Embryonic facial prominence (tissue), 1 donor: ENCODE results near the gene ENPP1.

Source experiments
- DNase-seq: peaks from one replicate; pipeline ENCODE4 v3.0.0-alpha.2; 2016; ENCODE audit errors: extremely low spot score

Gene ENPP1

DNA sequence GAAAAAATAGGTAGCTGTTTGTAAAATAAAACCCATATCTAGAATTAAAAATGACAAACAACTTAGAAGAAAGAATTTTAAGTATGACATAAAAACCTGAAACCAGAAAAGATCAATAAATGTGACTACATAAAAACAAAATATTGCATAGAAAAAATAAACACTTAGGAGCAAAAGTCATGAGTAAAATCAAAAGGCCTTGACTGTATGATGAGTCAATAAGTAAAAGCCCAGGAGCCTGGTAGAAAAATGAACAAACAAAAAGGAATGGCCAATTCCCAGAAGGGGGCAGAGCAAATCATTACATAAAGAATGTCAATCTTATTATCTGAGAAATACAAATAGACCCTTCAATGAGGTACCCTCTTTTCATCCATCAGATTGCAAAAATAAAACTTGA lies 20.7 kb upstream of the ENPP1 start:
- DNase-seq: no peak

DNA sequence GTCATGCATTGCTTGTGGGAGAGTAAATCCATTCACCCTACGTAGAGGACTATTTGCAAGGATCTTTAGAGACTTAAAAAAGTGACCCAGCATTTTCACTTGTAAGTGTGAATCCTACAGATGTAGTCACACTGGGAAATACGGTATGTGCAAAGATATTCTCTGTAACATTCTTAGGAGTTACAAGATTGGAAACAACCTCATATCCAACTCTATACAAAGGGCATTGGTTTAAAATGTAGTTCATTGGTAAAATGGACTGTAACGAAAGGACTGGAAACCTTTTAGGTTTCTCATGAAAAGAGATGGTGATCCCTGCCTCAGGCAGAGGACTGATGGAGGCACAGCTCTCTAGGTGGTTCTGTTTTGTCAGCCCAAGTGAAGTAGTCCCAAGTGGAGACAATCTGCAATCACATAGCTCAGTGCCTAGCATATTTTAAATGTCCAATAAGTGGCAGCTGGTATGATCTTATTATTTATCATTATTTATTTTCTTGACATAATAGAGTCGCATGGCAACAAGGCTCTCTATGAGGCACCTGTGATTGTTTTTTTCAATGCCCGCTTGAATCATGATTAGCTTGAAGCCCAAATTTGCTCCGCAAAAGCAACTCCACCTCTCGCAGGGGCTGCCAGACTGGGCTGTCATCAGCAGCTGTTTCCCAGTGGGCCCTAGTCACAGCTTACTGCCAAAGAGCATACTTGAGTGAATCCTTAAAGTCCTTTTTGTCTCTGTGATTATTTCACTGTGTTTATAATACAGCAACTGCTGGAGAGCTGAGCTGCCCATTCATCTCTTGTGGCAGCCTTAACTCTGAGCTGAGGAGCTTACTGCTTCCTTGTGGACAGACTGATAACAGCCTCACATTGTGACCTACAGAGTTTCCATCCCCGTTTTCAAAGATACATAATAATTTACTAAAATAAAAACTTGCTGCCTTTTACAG lies 19.8 kb upstream of the ENPP1 start:
- DNase-seq: no peak

DNA sequence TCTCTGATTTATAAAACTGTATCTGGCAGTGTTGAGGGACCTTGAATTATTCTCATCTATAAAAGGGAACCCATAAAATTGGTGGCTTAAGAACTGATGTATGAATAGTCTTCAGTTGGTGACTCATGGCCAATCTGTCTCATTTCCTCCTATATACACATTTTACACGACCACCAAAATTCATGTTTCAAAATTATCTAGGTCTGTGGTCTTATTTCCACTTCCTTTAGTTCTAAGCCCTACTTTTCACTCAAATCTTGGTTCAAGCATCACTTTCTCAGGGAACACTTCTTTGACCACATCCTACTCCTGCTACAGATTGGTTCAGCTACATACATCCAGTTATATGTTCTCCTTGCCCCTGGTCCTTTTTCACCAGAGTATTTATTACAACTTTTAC lies 18.6 kb upstream of the ENPP1 start:
- DNase-seq: no peak

DNA sequence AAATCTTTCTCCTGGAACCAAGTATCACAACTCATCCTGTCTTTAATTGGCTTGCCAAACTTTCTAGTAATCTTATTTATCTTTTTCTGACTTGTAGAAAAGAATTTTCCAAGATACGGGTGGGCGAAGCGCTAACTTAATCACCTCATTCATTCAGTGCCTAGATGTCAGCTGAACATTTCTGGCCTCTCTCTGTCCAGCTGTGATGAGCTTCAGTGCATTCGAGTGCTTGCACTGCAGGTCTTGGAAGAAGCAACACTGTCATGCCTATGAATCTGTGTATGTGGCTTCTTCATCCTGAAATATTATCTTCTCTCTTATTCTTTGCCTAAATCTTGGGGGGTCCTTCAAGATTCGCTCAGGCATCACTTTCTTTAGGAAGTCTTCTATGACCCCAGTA lies 16.3 kb upstream of the ENPP1 start:
- no peak for DNase-seq

DNA sequence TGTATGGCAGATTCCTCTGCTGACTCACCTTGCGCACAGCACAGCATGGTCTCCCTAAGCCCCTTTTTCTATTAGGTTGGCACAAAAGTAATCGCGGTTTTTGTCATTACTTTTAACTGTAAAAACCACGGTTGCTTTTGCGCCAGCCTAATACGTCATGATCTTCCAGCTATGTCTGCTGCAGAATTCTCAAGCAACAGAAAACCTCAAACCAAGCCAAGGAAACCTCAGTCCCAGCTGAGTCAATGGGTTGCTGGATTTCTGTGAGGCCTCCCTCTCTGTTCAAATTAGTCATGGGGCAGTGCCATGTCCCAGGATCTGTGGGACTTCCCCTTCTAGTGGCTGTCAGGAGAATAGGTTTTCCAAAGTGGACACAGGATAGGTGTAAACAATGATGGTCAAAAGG lies 15.7 kb upstream of the ENPP1 start:
- DNase-seq: no peak

DNA sequence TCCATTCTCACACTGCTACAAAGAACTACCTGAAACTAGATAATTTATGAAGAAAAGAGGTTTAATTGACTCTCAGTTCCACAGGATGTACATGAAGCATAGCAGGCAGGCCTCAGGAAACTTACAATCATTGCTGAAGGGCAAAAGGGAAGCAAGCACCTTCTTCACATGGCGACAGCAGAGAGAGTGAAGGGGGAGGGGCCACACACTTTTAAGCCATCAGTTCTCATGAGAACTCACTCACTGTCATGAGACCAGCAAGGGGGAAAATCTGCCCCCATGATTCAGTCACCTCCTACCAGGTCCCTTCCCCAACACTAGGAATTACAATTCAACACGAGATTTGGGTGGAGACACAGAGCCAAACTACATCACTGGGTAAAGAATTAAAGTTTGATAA lies 12.5 kb upstream of the ENPP1 start:
- no peak for DNase-seq

DNA sequence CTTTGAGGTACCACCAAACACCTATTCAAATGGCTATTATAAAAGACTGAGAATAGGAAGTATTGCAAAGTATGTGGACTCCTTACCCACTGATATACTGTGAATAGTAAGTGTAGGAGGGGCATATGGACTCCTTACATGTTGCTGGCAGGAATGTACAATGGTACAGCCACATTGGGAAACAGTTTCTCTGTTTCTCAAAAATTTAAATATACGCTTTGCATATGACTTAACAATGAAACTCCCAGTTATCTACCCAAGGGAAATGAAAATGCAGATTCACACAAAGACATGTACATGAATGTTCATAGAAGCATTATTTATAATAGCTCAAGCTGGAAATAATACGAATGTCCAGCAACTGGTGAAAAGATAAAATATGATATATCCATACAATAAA lies 5.5 kb upstream of the ENPP1 start:
- no peak for DNase-seq

DNA sequence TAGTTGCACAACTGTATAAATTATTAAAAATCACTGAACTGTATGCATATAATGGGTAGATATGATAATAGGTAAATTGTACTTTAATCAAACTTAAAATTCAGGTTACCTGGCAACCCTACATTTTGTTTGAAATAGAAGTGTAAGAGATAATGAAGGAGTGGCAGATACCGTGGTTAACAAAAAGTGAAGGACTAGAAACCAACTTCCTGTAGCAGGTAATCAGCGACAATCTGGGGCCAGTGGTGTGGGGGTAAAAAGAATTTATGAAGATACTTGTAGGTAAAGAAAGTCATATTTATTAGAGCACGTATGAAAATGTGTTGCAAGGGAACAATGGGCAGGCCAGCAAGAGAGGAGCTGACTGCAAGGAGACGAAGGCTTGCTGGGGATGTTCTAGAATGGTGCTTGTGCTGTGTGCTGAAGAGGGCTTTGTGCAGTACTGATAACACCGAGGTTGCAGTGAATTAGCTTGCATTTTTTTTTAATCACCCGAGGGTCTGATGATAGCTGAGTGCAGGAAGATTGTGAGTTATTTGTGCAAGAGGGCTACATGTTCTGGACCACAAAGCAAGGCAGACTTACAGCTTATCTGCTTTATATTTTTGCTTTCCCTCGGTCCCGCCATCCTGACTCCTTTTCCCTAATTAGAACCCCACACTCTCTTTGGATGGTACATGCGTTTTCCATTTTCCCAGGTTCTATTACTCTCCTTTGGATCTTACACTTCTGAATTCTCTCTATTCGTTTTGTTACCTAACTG lies 4.6 kb upstream of the ENPP1 start:
- DNase-seq: no peak

DNA sequence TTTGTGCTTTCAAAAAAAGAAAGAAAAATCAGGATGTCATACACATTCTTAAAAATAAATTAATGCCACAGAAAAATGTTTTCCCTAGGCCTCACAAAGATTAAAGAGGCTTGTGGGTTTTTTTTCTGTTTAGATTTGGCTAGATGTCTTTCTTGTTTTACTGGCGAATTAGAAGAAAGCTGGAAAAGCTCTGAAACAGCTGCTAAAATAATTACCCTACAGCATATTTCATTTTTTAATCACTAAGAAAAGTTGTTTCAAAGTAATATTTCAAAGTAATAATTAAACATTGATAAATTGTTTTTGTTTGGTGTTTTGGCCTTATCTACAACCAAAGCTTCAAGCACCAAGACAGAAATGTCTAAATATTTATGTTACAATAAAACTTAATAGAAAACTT lies 3.7 kb upstream of the ENPP1 start:
- no peak for DNase-seq

DNA sequence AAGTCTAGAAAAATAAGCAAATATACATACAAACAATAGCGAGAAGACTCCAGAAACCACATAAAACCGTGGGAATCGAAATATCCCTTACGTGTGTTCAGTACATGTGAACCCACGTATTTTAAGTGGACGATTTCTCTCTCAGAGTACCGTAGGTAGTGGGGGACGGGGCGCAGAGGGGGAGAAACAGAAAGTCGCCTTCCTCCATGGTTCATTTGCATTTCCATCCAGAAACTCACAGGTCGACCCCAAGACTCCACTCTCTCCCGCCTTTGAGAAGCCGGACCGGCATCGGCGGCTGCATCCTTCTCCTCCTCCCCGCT lies 538 bp upstream of the ENPP1 start:
- DNase-seq: no peak

DNA sequence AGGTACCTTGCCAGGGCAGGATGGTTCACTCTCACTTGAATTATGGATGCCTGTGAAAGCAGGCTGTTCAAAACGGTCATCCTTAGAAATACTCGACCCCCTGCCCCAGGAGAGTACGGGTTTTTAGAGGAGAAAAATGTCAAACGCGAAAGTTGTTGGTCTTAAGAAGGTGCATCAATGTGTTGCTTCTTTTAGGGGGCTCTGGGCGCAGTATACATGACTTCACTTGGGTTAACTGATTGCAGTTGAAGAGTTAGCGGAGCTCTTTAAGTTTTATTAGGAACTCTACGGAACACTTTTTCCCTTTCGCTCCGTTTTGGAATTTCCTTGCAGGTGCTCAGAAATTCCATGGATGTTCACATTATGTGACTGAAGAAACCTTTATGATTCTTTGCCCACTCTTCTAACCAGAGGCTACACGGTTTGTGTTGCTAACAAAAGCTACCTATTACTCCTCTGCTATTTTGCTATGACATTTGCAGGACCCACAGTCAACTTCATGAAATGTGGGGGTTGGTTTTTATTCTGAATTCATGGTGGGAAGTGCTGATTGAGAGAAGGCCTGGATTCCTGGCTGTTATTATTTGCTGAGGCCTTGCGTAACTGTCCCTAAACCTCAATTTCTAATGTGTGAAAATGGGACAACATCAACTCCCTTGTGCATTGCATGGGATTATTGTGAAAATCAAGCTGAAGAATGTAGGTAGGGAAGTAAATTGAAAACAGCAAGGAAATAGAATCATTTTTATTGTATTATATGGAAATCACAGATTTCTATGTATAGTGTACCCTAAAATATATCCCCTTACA lies 845 bp downstream of the ENPP1 start:
- no peak for DNase-seq

DNA sequence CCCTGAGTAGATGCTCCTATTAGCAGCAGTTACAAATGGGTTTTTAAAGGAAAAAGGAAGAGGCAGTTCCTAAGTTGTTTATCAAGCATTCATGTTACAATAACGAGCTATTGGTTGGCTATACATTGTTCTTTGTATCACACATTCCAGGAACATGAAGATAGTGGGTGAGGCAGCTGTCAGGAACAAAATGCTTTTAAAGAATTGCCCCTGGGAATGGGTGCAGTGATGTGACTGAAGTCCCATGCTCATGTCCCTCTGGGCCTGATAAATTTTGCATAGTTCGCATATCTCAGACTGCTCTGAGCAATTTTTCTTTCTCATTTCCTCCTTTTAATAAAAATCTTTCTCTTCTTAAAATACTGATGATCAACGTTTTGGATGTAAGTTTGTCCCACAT lies 3.7 kb downstream of the ENPP1 start:
- no peak for DNase-seq

DNA sequence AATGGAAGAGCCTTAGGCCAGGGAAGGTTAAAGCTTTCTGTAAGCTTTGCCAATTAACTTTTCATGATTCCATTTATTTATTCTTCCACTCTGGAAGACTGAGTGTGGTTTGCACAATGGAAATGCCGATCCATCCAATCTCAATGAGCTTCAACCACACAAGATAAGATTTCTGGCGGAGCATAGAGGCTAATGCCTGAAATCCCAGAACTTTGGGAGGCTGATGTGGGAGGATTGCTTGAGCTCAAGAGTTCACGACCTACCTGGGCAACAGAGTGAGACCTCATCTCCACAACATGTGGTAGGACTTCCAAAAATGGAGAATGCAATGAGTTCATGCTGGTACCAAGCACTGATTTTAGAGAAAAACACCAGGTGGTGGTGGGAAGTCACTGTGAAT lies 6.2 kb downstream of the ENPP1 start:
- no peak for DNase-seq

DNA sequence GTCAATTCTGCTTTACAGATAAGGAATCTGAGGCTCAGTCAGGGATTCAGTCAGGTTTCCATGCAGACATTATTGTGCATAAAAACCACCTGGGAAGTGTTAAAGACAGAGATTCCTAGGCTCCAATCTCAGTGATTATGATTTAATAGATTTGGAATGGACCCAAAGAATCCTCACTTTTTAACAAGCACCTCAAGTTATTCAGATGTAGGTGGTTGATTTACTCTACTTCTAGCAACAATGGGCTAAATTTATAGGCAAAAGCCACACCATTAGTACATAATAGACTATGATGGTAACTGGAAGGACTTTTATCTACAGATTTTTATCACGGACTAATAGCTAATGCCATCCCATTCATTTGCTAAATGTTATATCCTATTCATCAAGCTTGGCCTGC lies 9.0 kb downstream of the ENPP1 start:
- no peak for DNase-seq

DNA sequence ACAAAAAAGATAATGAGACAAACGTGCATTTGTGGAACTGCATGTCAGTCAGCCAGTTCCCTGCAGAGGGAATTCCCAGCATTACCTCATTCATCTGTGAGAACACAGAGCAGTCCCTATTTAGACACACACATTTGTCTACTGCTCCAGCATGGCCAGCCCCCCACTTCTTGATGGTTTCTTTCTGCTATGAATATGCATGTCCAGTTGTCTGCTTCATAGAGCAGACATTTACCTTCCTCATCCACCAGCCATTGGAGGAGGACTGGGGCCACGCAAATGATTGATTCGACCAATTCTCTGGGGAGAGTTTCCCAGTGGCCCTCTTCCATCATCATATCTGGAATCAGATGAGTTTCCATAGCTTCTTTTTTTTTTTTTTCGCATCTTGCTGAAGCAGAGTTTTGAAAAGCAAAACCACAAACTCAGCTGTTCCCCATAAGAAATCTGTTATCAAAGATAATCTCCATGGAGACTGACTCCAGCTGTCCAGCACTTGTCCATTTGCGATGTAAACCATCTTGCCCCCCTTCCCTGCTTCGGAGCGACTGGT lies 11.8 kb downstream of the ENPP1 start:
- DNase-seq: no peak

DNA sequence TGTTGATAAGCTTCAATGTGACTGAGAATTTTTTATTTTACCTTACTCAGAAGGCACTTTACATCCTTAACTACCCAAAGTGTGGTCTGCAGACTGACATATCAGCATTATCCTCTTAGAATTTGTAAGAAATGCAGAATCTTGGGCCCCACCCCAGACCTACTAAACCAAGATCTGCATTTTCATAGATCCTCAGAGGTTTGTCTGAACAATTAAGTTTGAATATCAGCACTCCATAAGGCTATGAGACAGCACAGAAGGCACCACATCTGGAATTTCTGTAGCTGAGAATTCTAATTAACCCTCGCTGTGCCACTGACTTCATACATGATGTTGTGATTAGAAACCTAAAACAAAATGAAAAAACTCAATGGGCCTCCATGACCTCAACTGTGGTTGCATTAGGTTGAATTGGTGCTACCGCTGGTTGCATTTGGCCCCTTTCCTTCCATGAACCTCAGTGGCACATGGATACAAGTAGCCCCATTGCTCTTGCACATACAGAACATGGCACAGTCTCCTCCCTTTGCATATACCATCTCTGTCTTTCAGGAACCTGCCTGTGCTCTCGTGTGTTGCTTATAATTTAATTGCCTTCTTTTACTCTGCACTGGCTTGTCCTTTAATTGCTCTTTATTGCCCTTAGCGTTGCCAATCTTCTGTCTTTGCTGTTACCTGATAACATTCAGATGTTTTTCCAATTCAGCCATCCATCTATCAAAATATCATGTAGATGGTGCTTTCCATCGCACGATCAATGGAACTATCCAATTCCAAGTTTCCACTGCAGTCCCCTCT lies 13.4 kb downstream of the ENPP1 start:
- no peak for DNase-seq

DNA sequence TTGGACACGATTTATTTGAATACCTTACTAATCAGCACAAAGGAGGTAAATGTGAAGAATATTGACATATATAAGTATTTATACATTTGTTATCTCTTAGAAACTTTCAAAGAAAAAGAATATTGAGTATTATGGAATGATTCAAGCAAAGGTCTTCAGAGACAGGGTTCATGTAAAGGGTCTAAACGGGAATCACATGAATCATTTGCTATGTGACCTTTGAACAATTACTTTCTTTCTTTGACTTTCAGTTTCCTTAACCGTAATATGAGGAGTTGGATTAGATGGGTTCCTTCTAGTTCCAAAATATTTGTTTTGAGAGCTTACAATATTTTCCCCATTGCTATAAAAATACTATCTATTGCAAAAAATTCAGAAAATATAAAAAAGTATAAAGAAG lies 14.3 kb downstream of the ENPP1 start:
- DNase-seq: no peak

DNA sequence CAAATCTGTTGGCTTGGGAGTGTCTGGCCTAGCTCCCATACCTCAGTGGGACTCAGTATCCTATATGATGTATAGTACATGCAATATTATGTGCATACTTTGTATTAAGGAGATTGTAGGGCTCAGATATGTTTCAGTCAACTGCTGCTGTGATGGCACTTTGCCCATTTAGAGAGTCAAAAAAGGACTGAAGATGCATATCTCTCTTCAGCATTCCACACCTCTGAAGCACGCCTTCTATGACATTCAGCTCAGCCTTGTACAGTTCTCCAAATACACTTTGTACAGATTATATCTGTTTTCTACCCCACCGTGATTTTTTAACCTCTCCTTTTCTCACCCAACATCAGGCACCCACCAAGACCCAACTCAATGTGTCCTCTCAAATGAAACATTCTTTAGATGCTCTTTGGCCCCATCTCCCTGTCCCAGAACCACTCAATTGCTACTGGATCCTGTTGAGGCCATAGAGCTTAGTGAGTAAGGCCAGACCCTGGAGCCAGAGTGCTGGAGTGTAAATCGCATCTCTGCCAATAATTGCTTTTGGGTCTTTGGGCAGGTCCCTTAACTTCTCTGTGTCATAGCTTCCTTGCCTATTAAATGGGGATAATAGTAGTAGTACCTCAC lies 15.6 kb downstream of the ENPP1 start:
- no peak for DNase-seq

DNA sequence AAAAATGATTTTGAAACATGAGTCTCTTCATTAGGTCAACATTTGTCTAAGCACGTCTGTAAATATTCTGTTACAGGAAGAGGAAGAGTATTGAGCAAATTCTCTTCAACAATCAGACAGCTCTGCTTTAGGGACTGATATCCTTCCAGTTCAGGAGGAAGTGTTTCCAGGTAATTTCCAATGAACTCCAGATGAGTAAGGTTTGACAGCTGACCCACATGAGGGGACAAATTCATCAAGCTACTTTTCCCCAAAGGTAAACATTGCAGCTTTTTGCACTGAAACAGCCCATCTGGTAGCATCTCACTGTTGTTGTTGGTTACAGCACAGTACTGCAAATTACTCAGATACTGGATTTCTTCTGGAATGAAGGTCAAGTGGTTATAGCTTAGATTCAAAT lies 18.1 kb downstream of the ENPP1 start:
- no peak for DNase-seq

DNA sequence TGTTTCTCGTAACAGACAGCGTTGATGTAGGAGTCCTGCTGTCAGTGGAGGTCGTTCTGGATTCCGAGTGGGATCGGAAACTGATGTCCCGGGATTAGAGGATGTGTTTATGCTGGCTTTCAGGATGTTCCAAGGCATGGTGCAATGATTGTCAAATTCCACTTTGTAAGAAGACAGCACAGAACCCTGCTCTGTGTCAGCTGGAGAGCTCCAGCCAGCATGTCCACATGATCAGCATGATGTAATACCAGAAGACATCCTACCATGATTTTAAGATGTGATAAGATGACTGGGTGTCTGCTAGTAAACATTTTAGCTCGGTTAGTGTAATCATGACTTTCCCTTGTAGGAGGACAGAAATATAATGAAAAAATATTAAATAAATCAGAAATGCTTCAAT lies 20.3 kb downstream of the ENPP1 start:
- DNase-seq: no peak

DNA sequence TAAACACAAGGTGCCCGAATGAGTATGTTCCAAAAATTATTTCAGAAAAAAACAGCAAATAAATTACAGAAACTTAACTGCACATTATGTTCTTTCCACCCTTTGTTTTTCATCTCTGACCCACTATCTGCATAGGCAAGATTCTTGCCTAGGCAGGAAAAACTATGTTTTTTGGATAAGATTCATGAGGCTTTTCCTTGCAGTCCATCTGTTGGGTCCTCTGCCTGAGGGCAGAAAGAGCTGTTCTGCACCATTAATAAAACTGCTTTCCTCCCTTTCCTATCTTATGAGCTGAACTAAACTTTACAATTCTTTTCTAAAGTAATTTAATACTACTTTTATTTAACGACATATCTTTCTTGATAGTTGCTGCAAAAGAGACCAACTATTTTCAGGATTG lies 21.1 kb downstream of the ENPP1 start:
- no peak for DNase-seq
